Kidney (tissue), 14 donors: ENCODE data around the gene CMC4. TPM values are rescaled to one million over a fixed set of nuclear protein-coding genes. Genes with fewer than 3 reads are reported as not detected.

ENCODE experiments used
- DNase-seq, 5 donors: peaks; one replicate each; pipeline ENCODE4 v3.0.0-alpha.2; 2013 to 2020
- FAIRE-seq: peaks from 2 replicates; lab custom pipeline; 2012; peaks lifted over from hg19 to GRCh38; lab: Jason Lieb, UNC
- H3K27ac ChIP-seq, 2 donors: one replicate each; pipeline ENCODE4 v1.7.0; 2013; ENCODE audit warnings: low read depth in 2 of 2, low read length in 2 of 2, inconsistent platforms in 1 of 2
- H3K27me3 ChIP-seq: one replicate; pipeline ENCODE4 v1.7.1; 2013; ENCODE audit warnings: low read length, inconsistent platforms; ENCODE audit not compliant: control insufficient read depth, insufficient read depth
- H3K36me3 ChIP-seq, 3 donors: one replicate each; pipeline versions ENCODE4 v1.7.0 to v1.7.1; 2013; ENCODE audit warnings: low read length in 3 of 3, control low read depth in 1 of 3, inconsistent platforms in 1 of 3; ENCODE audit not compliant: insufficient read depth in 3 of 3, control insufficient read depth in 2 of 3
- H3K4me1 ChIP-seq, 3 donors: one replicate each; pipeline versions ENCODE4 v1.7.0 to v1.7.1; 2013; ENCODE audit warnings: low read length in 3 of 3, inconsistent platforms in 1 of 3, low read depth in 1 of 3; ENCODE audit not compliant: control insufficient read depth in 2 of 3, insufficient read depth in 2 of 3
- H3K4me3 ChIP-seq, 3 donors: one replicate each; pipeline versions ENCODE4 v1.7.0 to v1.8.1; 2013; ENCODE audit warnings: low read length in 3 of 3, control low read depth in 1 of 3, inconsistent platforms in 1 of 3
- H3K9ac ChIP-seq, 3 donors: one replicate each; pipeline versions ENCODE4 v1.7.0 to v1.7.1; 2013; ENCODE audit warnings: low read length in 3 of 3, control low read depth in 1 of 3, inconsistent platforms in 1 of 3
- H3K9me3 ChIP-seq, 3 donors: one replicate each; pipeline versions ENCODE4 v1.7.0 to v1.7.1; 2013; ENCODE audit warnings: low read length in 3 of 3, control low read depth in 1 of 3, inconsistent platforms in 1 of 3; ENCODE audit not compliant: control insufficient read depth in 2 of 3, insufficient read depth in 1 of 3
- intact Hi-C: fragments of 100-400 bp; cut with DNase I; formaldehyde crosslinking; loops from one replicate; pipeline ENCODE4 v1.11.1; 2022
- polyA plus RNA-seq: library from polyadenylated mRNA; stranded (reverse); fragments of 350-450 nt; fragmentation: Illumina TruSeq; extraction: RNeasy Lipid Tissue Mini Kit (QIAGEN cat#74804); gene quantifications from one replicate; pipeline ENCODE4 v1.2.3, GENCODE V29; 2014; ENCODE audit warnings: low read depth, low replicate concordance; ENCODE audit not compliant: insufficient read depth
- total RNA-seq: library from RNA; stranded (reverse); fragmentation: NEBNext Ultra II Directional; extraction: Animal tissue kit (Norgen Biotek cat#: 25700); gene quantifications from one replicate; pipeline ENCODE4 v1.2.1, GENCODE V29; 2021
- TF ChIP-seq, protein P1 (sequence below): IDR thresholded peaks from 3 replicates; pipeline ENCODE4 v1.5.1; 2012; ENCODE audit warnings: mild to moderate bottlenecking, moderate library complexity, borderline replicate concordance; ENCODE audit not compliant: insufficient read depth; ENCODE audit errors: extremely low read depth
- donor health status: control.
- donor health status: control.
- donor health status: control.
- donor health status: control.
- donor health status: control.
- donor health status: DM: yes; HTN: yes; CAD: no.
- donor health status: Normal renal cell carcinoma (clear cell type).

Gene CMC4
- total and polyA plus RNA-seq, 2 donors from 2014 or later: 6.6 to 26.2 TPM

DNA sequence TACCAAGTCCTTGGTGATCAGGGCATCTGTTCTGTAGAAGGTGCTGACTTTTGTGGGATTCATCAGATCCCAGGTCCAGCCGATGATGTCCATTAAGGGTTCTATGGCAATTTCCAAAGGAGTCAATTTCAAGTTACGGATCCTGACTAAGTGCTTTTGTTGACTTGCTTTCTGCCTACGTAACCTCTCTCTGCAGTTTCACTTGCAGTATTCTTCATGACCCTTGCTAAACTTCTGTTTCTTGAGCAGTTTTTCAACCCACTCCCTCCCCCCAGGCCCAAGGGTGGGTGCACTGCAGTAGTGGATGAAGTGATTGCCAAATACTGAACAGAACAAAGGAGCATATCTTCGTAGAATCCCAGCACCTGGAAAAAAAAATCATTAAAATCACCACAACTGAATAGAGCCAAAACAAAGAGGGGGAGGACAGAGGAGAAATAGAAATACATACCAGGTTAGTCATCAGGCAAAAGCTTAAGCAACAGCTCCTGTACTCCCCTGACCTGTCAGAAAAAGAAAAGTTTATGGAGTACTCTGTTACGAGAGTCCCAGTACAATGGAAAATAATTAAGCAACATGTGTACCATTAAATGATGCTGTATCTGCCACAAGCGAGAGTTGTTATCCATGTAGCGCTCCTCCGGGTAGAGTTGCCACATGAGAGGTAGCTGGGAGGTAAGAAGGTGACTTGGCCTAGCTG is 5.8 kb downstream of the CMC4 start:
- no peaks in the 10 kb centered on the region for H3K36me3 ChIP-seq
- no peaks in the 10 kb centered on the region for H3K27me3 ChIP-seq
- H3K9ac ChIP-seq: no peak overlapping the region
- no peak overlapping the region for H3K4me3 ChIP-seq
- no peaks in the 10 kb centered on the region for H3K9me3 ChIP-seq
- TF ChIP-seq, protein P1, sequence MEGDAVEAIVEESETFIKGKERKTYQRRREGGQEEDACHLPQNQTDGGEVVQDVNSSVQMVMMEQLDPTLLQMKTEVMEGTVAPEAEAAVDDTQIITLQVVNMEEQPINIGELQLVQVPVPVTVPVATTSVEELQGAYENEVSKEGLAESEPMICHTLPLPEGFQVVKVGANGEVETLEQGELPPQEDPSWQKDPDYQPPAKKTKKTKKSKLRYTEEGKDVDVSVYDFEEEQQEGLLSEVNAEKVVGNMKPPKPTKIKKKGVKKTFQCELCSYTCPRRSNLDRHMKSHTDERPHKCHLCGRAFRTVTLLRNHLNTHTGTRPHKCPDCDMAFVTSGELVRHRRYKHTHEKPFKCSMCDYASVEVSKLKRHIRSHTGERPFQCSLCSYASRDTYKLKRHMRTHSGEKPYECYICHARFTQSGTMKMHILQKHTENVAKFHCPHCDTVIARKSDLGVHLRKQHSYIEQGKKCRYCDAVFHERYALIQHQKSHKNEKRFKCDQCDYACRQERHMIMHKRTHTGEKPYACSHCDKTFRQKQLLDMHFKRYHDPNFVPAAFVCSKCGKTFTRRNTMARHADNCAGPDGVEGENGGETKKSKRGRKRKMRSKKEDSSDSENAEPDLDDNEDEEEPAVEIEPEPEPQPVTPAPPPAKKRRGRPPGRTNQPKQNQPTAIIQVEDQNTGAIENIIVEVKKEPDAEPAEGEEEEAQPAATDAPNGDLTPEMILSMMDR: no peak
- FAIRE-seq (no peak), DNase-seq (peak in 1 of 5 donors; percentile 30)
- H3K27ac ChIP-seq: no peak overlapping the region
- intact Hi-C loops: no loop called here
- H3K4me1 ChIP-seq: no peaks in the 10 kb centered on the region

DNA sequence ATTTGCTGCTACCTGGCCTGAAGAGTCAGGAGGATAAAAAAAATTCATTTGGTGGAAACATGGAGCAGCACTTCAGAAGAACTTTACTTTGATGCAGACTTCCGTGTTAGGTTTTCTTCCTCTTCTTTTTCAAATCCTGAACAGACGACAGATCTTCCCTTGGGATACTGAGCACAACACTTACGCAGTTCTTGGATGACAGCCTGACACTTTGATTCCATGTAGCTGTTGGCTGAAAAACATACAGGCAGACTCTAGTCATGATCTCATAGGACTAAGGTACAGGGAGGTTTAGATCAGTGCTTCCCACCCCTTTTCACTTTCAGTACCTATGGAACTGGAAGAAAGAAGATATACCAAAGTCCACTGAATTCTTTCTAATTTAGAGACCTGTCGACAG is 9.2 kb downstream of the CMC4 start:
- H3K9me3 ChIP-seq: no peaks in the 10 kb centered on the region
- no peaks in the 10 kb centered on the region for H3K36me3 ChIP-seq
- no peak overlapping the region for H3K27ac ChIP-seq
- H3K4me1 ChIP-seq: peaks cover 0 to 3% (median 0%) of the 10 kb centered on the region in 3 donors
- no peak for DNase-seq
- H3K4me3 ChIP-seq: no peak overlapping the region
- H3K27me3 ChIP-seq: no peaks in the 10 kb centered on the region
- TF ChIP-seq, protein P1: no peak
- H3K9ac ChIP-seq: no peak overlapping the region
- FAIRE-seq: no peak
- intact Hi-C loops: no loop called here

- Histone ChIP-seq H3K27me3 (no peaks in the 10 kb centered on the region), H3K36me3 (no peaks in the 10 kb centered on the region), H3K4me1 (peaks cover 0 to 10% (median 0%) of the 10 kb centered on the region in 3 donors), H3K4me3 (peak overlapping the region in 1 of 3 donors; percentile 47), H3K9me3 (no peaks in the 10 kb centered on the region), H3K27ac (no peak overlapping the region), H3K9ac (no peak overlapping the region)
- peak; percentile 96 for FAIRE-seq
- intact Hi-C loops: no loop called here
- DNase-seq: peak; percentile 72 to 83 (median 80)
- TF ChIP-seq, protein P1: peak; percentile 75
Observed at GRCh38 chrX:155056877-155057792, 13.8 kb downstream of the CMC4 start.
